ENCODE results near the gene DNM3. TPM values are rescaled to one million over a fixed set of nuclear protein-coding genes. Genes with fewer than 3 reads are reported as not detected.
"Not testable (repeated sequence)": the region's sequence is repeated elsewhere in the genome, so short reads cannot be mapped to it uniquely, and the experiment has no call there.

Gene DNM3
- total RNA-seq, 1 donor from 2014 or later: 0.59 TPM

DNA sequence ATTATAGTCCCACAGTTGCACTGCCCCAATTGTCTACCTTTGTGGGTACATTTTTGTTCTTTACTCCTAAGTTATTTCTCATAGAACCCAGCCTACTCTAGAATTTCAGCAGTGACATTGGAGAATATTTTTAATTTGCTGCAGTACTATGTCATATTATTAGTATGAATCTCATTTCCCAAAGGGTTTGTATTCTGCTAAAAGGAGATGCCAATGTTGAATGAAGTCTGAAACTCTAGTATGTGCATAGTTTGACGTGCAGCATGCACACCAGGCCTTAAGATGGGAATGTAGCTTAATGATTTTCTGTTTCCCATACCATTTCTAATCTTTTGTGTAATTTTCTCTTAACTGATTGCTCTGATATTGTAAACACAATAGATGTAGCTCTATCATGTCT lies 568.7 kb downstream of the DNM3 start:
- no peak for DNase-seq (ENCODE audit: low read depth, low spot score)

DNA sequence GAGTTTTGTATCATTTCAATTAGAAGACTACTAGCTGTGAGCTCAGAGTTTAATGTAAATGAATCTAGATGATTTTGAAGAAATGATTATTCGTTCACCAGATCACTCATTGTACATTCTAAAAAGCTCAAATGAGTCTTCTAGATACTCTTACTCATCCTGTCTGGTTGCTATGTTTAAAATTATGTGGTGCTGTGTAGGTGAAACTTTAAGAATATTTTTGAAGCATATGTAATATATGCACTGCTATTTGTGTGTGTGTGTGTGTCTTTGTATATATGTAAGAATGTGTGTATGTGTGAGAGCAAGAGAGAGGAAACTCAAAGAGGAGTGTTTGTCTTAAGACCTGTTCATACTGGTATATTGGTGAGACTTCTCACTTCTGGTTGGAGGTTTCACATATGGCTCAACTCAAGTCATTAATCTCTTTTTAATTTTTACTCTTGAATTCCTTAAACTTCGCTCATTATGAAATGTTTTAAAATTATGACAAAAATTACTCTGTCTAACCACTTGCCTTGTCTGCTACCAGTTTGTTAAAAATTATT lies 570.6 kb downstream of the DNM3 start:
- DNase-seq (ENCODE audit: low read depth, low spot score): no peak

DNA sequence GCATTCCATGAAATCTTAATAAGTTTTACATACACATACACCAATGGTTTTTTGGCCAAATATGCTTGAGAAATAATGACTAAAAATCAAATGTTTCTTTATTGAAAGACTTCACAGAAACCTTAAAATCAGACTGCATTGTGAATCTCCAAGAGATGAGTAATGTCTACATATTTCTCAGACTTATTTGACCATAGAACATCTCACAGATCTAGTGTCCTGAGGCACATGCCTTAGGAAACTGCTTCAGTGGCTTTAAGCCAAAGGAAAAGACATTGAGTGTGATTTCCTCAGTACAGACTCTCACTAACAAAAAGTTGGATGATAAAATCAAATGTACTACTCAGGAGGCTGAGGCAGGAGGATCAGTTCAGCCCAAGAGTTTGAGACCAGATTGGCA lies 573.0 kb downstream of the DNM3 start:
- no peak for DNase-seq (ENCODE audit: low read depth, low spot score)

DNA sequence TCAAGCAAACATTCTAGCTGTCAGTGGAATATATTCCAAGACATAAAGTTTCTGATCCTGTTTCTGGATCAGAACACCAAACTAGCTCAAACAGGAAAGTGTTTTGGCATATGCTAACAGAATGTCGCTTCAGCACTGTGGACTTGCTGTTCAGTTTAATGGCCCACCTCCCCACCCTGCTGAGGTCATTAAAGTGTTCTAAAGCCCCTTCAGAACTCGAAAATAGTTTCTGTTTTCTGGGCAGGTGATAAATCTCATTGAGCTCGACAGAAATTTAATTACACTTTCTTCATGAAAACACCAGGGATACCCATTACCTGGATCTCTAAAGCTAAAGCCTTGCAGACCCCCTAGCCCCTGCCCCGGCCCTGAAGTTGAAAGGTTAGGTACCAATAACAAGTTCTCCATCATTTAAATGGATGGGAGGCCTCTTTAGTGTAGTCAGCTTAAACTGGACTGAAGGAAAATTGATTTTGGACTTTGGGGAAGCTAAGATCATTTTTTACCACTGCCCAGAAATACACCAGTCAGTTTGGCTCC lies 575.3 kb downstream of the DNM3 start:
- DNase-seq (ENCODE audit: low read depth, low spot score): no peak

GRCh38 chr1:172417557-172417956 lies 576.3 kb downstream of the DNM3 start:
- DNase-seq (ENCODE audit: low read depth, low spot score): no peak

GRCh38 chr1:172420385-172420784 lies 579.1 kb downstream of the DNM3 start, which contains the start of gene C1orf105:
C1orf105 (plus strand) TSS chr1:172420685; CDS start chr1:172420886, 201 bp downstream.
- DNase-seq (ENCODE audit: low read depth, low spot score): no peak

- DNase-seq (ENCODE audit: low read depth, low spot score): no peak
These were observed 580.8 kb downstream of the DNM3 start for GRCh38 chr1:172421974-172422604.

GRCh38 chr1:172423336-172423735 lies 582.0 kb downstream of the DNM3 start:
- no peak for DNase-seq (ENCODE audit: low read depth, low spot score)

- no peak for DNase-seq (ENCODE audit: low read depth, low spot score)
These were observed 584.0 kb downstream of the DNM3 start for GRCh38 chr1:172425339-172425738.

GRCh38 chr1:172427191-172427590 lies 585.9 kb downstream of the DNM3 start:
- no peak for DNase-seq (ENCODE audit: low read depth, low spot score)

DNA sequence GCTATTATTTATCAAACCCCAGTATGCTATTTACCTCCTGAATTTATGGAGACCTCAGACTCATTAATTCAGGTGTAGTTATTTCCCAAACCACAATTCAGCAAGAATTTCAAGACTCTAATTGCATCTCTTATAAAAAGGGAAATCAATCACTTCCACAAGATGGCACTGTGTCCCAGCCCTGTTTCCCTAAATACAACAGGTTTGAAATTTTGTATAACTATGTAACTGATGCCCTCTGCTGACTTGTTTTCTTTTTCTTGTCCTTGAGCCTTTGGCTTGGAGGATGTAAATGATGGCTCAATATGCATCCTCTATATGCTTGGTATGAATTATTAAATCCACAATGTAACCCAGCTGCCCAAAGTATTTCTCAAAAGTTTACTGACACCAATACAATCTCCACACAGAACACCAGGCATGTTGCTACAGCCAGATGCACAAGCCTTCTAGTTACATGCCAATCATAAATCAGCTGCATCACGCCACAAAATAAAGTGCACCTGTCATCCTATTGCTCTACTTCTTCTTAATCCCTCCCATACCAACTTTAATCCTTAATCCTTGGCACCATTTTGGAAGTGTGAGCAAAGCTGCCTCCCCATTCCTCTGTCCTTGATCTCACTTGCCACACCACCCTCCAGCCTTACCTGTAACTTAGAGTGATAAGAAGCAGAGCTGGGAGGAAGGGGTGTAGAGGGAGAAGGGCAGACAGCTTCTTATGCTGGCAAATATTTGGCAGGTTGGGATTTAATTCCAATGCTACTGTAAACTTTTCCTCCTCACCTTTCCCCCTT lies 588.2 kb downstream of the DNM3 start:
- peak; percentile 39 for DNase-seq (ENCODE audit: low read depth, low spot score)

DNA sequence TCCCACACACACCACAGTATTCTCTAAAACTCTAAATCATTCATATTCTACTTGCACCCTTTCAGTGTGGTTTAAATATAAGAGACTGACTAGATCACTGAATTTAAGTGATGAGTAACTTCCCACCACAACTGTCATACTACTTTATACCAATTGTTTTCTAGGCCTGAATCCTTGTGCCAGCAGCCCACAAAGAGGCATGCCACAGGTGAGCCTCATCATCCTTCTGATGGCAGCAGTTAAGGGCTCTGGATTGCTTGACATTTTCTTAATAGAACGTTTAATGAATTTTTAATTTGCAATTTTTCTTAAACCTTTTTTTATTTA lies 588.8 kb downstream of the DNM3 start:
- DNase-seq (ENCODE audit: low read depth, low spot score): no peak

DNA sequence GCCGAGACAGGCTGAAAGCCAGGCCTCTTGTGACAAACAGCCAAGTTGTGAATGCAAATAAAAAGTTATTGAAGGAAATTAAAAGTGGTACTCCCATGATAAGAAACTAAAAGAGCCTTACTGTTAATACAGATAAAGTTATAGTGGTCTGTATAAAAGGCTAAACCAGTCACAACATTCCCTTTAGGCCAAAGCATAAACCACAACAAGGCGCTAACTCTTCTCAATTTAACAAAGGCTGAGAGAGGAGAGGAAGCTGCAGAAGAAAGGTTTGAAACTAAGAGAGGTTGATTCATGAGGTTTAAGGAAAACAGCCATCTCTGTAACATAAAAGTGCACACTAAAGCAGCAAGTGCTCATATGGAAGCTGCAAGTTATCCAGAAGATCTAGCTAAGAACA lies 589.9 kb downstream of the DNM3 start:
- no peak for DNase-seq (ENCODE audit: low read depth, low spot score)

DNA sequence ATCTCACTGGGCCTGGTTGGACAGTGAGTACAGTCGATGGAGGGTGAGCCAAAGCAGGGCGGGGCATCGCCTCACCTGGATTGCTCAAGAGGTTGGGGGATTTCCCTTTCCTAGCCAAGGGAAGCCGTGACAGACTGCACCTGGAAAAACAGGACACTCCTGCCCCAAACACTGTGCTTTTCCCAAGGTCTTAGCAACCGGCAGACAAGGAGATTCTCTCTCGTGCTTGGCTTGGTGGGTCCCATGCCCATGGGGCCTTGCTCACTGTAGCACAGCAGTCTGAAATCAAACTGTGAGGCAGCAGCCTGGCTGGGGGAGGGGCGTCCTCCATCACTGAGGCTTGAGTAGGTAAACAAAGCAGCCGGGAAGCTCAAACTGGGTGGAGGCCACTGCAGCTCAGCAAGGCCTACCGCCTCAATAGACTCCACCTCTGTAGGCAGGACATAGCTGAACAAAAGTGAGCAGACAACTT lies 590.5 kb downstream of the DNM3 start:
- no peak for DNase-seq (ENCODE audit: low read depth, low spot score)

GRCh38 chr1:172437183-172437582 lies 595.9 kb downstream of the DNM3 start:
- DNase-seq (ENCODE audit: low read depth, low spot score): not testable (repeated sequence)

DNA sequence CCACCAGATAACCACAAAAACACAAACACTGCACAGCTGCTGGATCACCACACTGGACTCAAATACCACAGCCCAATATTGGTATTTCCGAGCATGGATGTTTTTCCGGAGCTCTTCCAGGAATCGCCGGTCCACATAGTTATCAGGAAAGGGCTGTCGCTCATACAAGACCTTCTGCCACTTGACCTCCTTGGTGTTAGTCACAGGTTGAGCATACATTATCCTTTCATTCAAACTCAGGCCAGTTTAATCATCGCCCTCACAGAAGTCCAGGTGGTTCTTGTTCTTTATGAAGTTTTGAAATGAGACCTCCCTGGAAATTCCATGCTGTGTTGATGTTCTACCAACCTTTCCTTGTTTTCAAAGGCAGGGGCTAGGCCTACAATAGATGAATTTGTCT lies 601.1 kb downstream of the DNM3 start:
- no peak for DNase-seq (ENCODE audit: low read depth, low spot score)

DNA sequence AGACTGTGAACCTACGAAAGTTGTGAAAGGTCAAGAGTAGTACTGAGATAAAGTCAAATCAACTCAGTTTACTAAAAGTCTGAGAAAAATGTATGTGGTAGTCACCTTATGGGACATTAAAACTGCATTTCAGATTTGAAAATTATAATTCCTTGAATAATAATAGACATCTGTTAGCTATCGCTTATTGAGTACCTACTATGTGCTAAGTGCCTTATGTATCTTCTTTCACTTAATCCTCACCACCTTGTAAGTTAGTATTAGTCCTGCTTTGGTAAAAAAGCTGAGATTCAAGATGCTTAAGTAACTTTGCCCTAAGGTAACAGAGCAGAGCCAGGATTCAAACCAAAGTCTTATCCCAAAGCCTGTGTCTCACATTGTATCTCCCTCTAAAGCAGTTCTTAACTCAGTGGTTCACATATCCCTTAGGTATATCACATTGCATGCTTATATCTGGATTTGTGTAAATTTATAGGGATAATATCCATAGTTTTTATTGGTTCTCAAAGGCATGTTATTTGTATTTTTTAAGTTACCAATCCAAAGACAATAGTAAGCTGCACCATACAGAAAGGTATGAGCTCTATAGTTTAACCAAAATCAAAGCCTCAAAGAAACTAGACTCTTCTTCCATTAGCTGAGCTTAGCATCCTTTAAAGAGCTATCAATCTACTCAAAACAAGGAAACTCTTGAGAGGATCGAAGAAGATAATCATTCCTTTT lies 601.7 kb downstream of the DNM3 start:
- DNase-seq (ENCODE audit: low read depth, low spot score): no peak

DNA sequence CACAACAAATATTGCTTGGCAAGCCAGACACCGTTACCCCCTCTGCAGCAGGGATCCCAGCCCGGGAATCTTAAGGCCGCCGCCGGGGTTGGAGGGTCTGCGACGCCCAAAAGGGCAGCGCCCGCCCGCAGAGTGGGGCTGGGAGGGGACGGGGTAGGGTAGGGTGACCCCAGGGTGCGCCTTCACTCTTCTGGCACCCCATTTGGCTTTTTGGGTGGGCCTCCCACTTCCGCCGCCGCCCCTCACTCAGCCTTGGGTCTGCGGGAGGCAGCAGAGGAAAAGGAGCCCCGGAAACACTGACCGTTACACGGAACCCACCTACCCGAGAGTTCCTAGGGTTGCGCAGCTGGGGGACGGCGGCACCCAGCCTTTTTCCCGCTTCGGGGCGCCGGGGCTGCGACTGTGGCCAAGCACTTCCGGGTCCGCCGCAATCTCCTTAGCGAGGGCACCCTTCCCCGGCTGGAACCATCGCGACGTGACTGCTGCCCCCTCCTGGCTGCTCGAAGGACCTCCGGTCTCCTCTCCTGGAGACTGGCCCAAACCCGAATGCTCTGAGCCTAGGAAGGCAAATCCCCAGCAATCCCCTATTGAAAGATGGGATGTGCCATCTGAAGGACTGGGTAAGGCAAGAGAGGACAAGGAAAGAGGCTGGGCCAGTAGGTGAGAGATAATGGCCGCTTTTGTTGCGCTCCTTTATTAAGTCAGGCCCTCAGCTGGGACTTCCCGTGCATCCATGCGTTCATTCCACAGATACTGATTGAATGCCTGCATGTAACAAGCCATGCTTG lies 602.6 kb downstream of the DNM3 start, which contains the start of gene PIGC:
PIGC (minus strand) TSS at position 404 of the 788 bp plus-strand sequence. CDS start 1,447 bp downstream, outside the sequence.
- DNase-seq (ENCODE audit: low read depth, low spot score): peak; percentile 49

GRCh38 chr1:172446547-172446946 lies 605.2 kb downstream of the DNM3 start:
- DNase-seq (ENCODE audit: low read depth, low spot score): no peak

DNA sequence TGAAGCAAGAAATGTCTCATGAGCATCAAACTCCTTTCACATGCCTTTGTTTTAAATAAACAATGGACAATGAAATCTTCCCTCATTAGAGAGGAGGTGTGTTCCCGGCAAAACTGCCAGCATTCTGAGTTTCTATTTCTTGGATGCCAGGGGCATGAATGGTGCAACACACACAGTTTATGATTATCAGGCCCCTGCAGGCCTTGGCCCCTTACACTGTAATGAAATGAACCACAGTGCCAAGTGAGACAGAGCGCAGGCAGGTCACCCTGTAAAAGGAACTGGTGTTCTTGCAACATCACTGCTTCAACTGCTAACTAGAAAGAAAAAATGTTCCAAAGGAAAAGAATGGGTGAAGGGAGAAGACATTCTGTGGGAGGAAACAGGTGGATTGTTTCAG lies 606.3 kb downstream of the DNM3 start:
- no peak for DNase-seq (ENCODE audit: low read depth, low spot score)

All from pulmonary artery endothelial cell (primary cell).